Ovary (tissue), 9 donors: ENCODE measurements around the gene PRSS1. TPM values are rescaled to one million over a fixed set of nuclear protein-coding genes. Genes with fewer than 3 reads are reported as not detected.
"Not testable (repeated sequence)": the region's sequence is repeated elsewhere in the genome, so short reads cannot be mapped to it uniquely, and the experiment has no call there.

Experiments used
- DNase-seq, 5 donors: peaks; one replicate each; pipeline ENCODE4 v3.0.0-alpha.2; 2019 to 2020
- H3K27ac ChIP-seq, 2 donors: fragments of 200-600 bp; one replicate each; pipeline versions ENCODE4 v1.5.1 to v1.8.0; 2019 to 2022
- H3K27me3 ChIP-seq: fragments of 200-600 bp; one replicate; pipeline ENCODE4 v1.8.0; 2022
- H3K36me3 ChIP-seq: fragments of 200-600 bp; sonication (generic); one replicate; pipeline ENCODE4 v1.5.1; 2019
- H3K4me1 ChIP-seq: one replicate; pipeline ENCODE4 v1.8.1; 2013; ENCODE audit warnings: mild to moderate bottlenecking, moderate library complexity; ENCODE audit not compliant: insufficient read depth
- H3K4me3 ChIP-seq: fragments of 200-600 bp; sonication (generic); one replicate; pipeline ENCODE4 v1.5.1; 2017
- H3K9me3 ChIP-seq, 2 donors: fragments of 200-600 bp in 1 of 2; sonication (generic) in 1 of 2; one replicate each; pipeline versions ENCODE4 v1.5.1 to v1.8.1; 2013 to 2019; ENCODE audit warnings: mild to moderate bottlenecking in 1 of 2, moderate library complexity in 1 of 2
- EP300 ChIP-seq: sonication (generic); formaldehyde crosslinking; IDR thresholded peaks from one replicate; pipeline ENCODE4 v1.6.1; 2017; ENCODE audit warnings: antibody characterized with exemption
- POLR2A ChIP-seq: fragments of 450-650 bp; IDR thresholded peaks from one replicate; pipeline ENCODE4 v1.6.1; 2017; ENCODE audit warnings: antibody characterized with exemption, mild to moderate bottlenecking, moderate library complexity
- WGBS, 3 donors: extraction: QIAGEN DNeasy Blood & Tissue Kit in 1 of 3; methylation state at CpG; one replicate each; pipeline versions ENCODE4 v1.1.5 to v1.1.7; 2013 to 2017; 5-methylcytosine and 5-hydroxymethylcytosine counted together
- intact Hi-C, 4 donors: fragments of 100-400 bp; cut with DNase I; formaldehyde crosslinking; loops; one replicate each; pipeline versions ENCODE4 v1.11.0 to v1.15.1; 2022 to 2023
- polyA plus RNA-seq, 2 donors: library from polyadenylated mRNA; stranded (reverse); fragments of 200-250 nt in 1 of 2; fragments of 350-450 nt in 1 of 2; fragmentation: Illumina TruSeq in 1 of 2; extraction: RNeasy Lipid Tissue Mini Kit (QIAGEN cat#74804) in 1 of 2; gene quantifications; one replicate each; pipeline ENCODE4 v1.2.3, GENCODE V29; 2013 to 2014
- total RNA-seq, 7 donors: library from RNA; depleted of rRNA in 2 of 7; stranded (reverse); fragments of >200 nt in 2 of 7; fragmentation: NEBNext Ultra II Directional in 3 of 7; extraction: Animal tissue kit (Norgen Biotek cat#: 25700) in 3 of 7; gene quantifications; one replicate each; pipeline versions ENCODE4 v1.1.0 to v1.2.4, GENCODE V29; 2016 to 2023
- TF ChIP-seq, protein P1 (sequence below), 3 donors: fragments of 450-650 bp in 2 of 3; fragments of 200-600 bp in 1 of 3; IDR thresholded peaks; one replicate each; pipeline versions ENCODE4 v1.5.1 to v1.8.0; 2016 to 2022; ENCODE audit warnings: antibody characterized with exemption in 3 of 3, mild to moderate bottlenecking in 1 of 3
- donor health status: DM: no; HTN: no; CAD: no; lungs with moderate emphysema.
- donor health status: DM: no; HTN: no; CAD: no.
- donor health status: Bipolar disorder and iron deficiency.
- donor health status: DM: yes; HTN: yes; CAD: no.
- donor health status: DM: no; HTN: no; CAD: no.
- donor health status: DM: yes; HTN: yes; CAD: no.

PRSS1 gene
- total and polyA plus RNA-seq, 9 donors, result 0.15 to 35.0 (median 2.6) TPM; not detected in 4

DNA sequence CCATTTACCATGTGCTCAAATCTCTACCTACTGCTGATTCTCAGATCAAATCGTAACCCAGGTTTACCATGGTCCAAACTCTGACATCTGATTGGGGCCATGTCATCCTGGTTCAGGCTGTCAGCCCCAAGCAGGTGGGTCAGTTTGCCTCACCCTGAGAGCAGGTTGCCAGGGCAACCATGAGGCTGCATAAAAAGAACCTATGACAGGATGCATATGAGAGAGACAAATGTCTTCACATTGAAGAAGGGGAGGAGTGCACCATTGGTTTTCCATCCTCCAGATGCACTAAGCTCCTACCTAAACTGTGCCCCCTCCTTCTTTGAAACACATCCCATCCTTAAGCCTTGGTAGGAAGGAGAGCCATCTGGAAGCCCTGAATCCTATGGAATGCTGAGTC, 10.2 kb downstream of the PRSS1 start:
- TF ChIP-seq EP300, result no peak
- TF ChIP-seq, protein P1, sequence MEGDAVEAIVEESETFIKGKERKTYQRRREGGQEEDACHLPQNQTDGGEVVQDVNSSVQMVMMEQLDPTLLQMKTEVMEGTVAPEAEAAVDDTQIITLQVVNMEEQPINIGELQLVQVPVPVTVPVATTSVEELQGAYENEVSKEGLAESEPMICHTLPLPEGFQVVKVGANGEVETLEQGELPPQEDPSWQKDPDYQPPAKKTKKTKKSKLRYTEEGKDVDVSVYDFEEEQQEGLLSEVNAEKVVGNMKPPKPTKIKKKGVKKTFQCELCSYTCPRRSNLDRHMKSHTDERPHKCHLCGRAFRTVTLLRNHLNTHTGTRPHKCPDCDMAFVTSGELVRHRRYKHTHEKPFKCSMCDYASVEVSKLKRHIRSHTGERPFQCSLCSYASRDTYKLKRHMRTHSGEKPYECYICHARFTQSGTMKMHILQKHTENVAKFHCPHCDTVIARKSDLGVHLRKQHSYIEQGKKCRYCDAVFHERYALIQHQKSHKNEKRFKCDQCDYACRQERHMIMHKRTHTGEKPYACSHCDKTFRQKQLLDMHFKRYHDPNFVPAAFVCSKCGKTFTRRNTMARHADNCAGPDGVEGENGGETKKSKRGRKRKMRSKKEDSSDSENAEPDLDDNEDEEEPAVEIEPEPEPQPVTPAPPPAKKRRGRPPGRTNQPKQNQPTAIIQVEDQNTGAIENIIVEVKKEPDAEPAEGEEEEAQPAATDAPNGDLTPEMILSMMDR (IDR thresholded peaks at IDR 0.05), result no peak
- no peak for TF ChIP-seq POLR2A
- 83 to 93% (median 93%) methylated on average over 1 of the region's 1 CpG for WGBS, 3 donors
- H3K9me3 ChIP-seq, result no peaks in the 10 kb centered on the region
- intact Hi-C loops, result no loop called here
- no peaks in the 10 kb centered on the region for H3K27me3 ChIP-seq
- no peaks in the 10 kb centered on the region for H3K36me3 ChIP-seq
- H3K4me1 ChIP-seq, result no peaks in the 10 kb centered on the region
- no peak overlapping the region for H3K27ac ChIP-seq
- H3K4me3 ChIP-seq, result no peak overlapping the region
- no peak for DNase-seq

DNA sequence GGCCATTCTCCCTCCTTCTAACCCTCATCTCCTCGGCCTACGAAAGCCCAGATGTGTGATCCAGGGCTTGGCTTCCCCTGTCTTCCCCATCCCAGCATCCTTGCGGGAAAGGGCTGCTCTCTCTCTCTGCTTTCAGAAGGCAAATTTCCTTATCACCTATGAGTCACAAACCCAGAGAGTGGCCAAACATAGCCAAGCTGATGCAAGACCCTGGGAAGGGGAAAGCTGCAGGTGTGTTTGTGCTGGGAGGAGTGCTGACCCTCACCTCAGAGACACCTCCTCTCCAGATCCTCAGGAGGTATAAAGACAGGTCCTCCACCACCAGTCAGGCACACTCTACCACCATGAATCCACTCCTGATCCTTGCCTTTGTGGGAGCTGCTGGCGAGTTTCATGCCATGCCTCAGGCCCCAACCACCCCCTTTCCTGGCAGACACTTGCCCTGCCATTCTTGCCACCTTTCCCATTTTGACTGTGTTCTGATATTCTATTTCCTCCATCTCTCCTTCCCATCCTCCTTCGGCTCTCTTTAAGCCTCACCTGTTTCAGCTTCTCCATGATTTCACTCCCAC, 10.9 kb downstream of the PRSS1 start:
- H3K36me3 ChIP-seq, result no peaks in the 10 kb centered on the region
- no peak for TF ChIP-seq EP300
- no peak for TF ChIP-seq POLR2A
- TF ChIP-seq, protein P1 (IDR thresholded peaks at IDR 0.05), result no peak
- DNase-seq, result no peak
- H3K27me3 ChIP-seq, result no peaks in the 10 kb centered on the region
- intact Hi-C loops, result no loop called here
- no peak overlapping the region for H3K27ac ChIP-seq
- H3K9me3 ChIP-seq, result no peaks in the 10 kb centered on the region
- 50 to 57% (median 55%) methylated on average over 5 of the region's 5 CpGs for WGBS, 3 donors
- no peak overlapping the region for H3K4me3 ChIP-seq
- H3K4me1 ChIP-seq, result no peaks in the 10 kb centered on the region

DNA sequence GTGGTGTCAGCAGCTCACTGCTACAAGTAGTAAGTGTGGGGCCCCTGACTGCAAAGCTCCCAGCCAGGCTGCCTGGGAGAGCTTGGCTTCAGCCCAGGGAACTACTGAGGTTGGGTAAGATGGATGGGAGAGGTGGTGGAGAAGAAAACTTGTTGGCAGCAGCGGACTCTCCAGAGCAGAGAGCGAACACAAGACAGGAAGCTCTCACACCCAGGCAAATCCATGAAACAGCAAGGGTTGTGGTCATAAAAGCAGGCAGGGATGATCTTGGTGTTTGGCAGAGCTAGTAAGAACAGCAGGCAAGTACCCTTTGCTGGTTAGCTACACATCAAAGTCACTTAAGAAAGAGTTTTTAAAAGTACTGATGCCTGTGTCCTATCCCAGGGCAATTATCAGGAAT, 12.3 kb downstream of the PRSS1 start:
- H3K4me3 ChIP-seq, H3K9me3 ChIP-seq, H3K27ac ChIP-seq, H3K27me3 ChIP-seq, H3K4me1 ChIP-seq, H3K36me3 ChIP-seq, DNase-seq, intact Hi-C loops: not testable (repeated sequence)
- WGBS, 3 donors, result 58 to 89% (median 67%) methylated on average over 2 of the region's 2 CpGs

DNA sequence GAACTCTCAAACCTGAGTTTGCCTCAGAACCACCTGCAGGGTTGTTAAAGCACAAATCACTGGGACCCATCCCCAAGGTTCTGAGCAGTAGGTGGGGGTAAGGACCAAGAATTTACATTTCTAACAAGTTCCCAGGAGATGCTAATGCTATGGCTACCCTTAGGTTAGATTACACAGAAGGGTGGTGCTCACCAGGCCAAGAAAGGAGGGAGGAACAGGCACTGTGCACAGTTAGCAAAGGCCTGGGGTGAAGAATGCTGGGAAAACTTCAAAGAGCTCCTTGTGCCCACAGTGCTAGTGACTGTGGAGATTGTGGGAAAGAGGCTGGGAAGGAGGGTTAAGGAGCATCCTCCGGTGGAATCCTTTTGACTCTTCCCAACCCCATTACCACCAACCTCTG, 12.8 kb downstream of the PRSS1 start:
- no peak overlapping the region for H3K27ac ChIP-seq
- no peak for TF ChIP-seq POLR2A
- no peak for TF ChIP-seq EP300
- TF ChIP-seq, protein P1 (IDR thresholded peaks at IDR 0.05), result no peak
- no peaks in the 10 kb centered on the region for H3K4me1 ChIP-seq
- no peak overlapping the region for H3K4me3 ChIP-seq
- no peaks in the 10 kb centered on the region for H3K36me3 ChIP-seq
- DNase-seq, result no peak
- H3K27me3 ChIP-seq, result no peaks in the 10 kb centered on the region
- no peaks in the 10 kb centered on the region for H3K9me3 ChIP-seq
- WGBS, 3 donors, result 81 to 100% (median 92%) methylated on average over 1 of the region's 1 CpG
- intact Hi-C loops, result no loop called here

DNA sequence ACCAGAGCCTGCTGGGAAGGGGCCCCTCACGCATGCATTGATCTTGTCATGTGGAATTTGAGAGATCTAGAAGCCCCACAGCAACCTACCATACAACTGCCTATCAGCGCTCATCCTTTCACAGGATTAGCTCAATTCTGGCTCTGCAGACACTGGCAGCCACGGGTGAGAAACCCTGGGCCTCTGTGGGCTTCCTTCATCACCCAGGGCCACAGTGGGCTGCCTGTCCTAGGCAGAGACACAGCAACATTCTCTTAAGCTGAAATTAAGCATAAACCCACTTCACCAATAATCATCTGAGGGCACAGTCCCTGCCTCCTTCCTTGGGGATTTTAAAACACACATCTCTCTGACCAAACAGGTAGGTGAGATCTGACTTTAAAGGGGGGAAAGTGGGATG, 18.2 kb downstream of the PRSS1 start:
- TF ChIP-seq EP300, result no peak
- TF ChIP-seq POLR2A, result no peak
- no peak for DNase-seq
- H3K9me3 ChIP-seq, result no peaks in the 10 kb centered on the region
- intact Hi-C loops, result no loop called here
- H3K4me1 ChIP-seq, result no peaks in the 10 kb centered on the region
- 75 to 86% (median 78%) methylated on average over 3 of the region's 3 CpGs for WGBS, 3 donors
- no peaks in the 10 kb centered on the region for H3K36me3 ChIP-seq
- H3K4me3 ChIP-seq, result no peak overlapping the region
- H3K27me3 ChIP-seq, result no peaks in the 10 kb centered on the region
- H3K27ac ChIP-seq, result no peak overlapping the region
